Hepatocyte (in vitro differentiated cells): ENCODE measurements around the gene ELAC1. TPM values are rescaled to one million over a fixed set of nuclear protein-coding genes. Genes with fewer than 3 reads are reported as not detected.
"Not testable (repeated sequence)": the region's sequence is repeated elsewhere in the genome, so short reads cannot be mapped to it uniquely, and the experiment has no call there.

Source experiments
- DNase-seq: peaks from one replicate; pipeline ENCODE4 v3.0.0-alpha.2; 2016; ENCODE audit warnings: low spot score
- H2AFZ ChIP-seq: fragments of 200-600 bp; sonication (generic); 2 replicates; pipeline ENCODE4 v1.6.0; 2016; ENCODE audit warnings: antibody characterized with exemption, mild to moderate bottlenecking
- H3K27ac ChIP-seq: fragments of 200-600 bp; sonication (generic); 2 replicates; pipeline ENCODE4 v1.5.1; 2016; ENCODE audit warnings: mild to moderate bottlenecking
- H3K27me3 ChIP-seq: fragments of 200-600 bp; sonication (generic); 2 replicates; pipeline ENCODE4 v1.6.1; 2016
- H3K36me3 ChIP-seq: fragments of 200-600 bp; sonication (generic); replicated peaks from 2 replicates; pipeline ENCODE4 v1.5.1; 2016; ENCODE audit warnings: low read depth; ENCODE audit not compliant: insufficient read depth
- H3K4me1 ChIP-seq: fragments of 200-600 bp; sonication (generic); 2 replicates; pipeline ENCODE4 v1.5.1; 2016; ENCODE audit warnings: mild to moderate bottlenecking, moderate library complexity; ENCODE audit not compliant: insufficient read depth
- H3K4me2 ChIP-seq: fragments of 200-600 bp; sonication (generic); 2 replicates; pipeline ENCODE4 v1.6.0; 2016
- H3K4me3 ChIP-seq: fragments of 200-600 bp; sonication (generic); 2 replicates; pipeline ENCODE4 v1.5.1; 2016; ENCODE audit warnings: mild to moderate bottlenecking
- H3K79me2 ChIP-seq: fragments of 200-600 bp; sonication (generic); 2 replicates; pipeline ENCODE4 v1.6.0; 2017; ENCODE audit warnings: mild to moderate bottlenecking
- H3K9me2 ChIP-seq: fragments of 200-600 bp; sonication (generic); replicated peaks from 2 replicates; pipeline ENCODE4 v1.6.0; 2017; ENCODE audit warnings: mild to moderate bottlenecking; ENCODE audit not compliant: insufficient read depth
- H3K9me3 ChIP-seq: fragments of 200-600 bp; sonication (generic); 2 replicates; pipeline ENCODE4 v1.5.1; 2016; ENCODE audit warnings: low read depth, mild to moderate bottlenecking
- H4K20me1 ChIP-seq: fragments of 200-600 bp; sonication (generic); 2 replicates; pipeline ENCODE4 v1.6.0; 2016; ENCODE audit warnings: mild to moderate bottlenecking; ENCODE audit not compliant: insufficient read depth, poor library complexity, severe bottlenecking
- CTCF ChIP-seq: fragments of 200-600 bp; sonication (generic); IDR thresholded peaks from 2 replicates; pipeline ENCODE4 v1.5.1; 2016; ENCODE audit warnings: antibody characterized with exemption, mild to moderate bottlenecking; ENCODE audit not compliant: poor library complexity
- EZH2 ChIP-seq: fragments of 200-600 bp; sonication (generic); IDR thresholded peaks from 2 replicates; pipeline ENCODE4 v1.6.1; 2016; ENCODE audit warnings: antibody characterized with exemption, mild to moderate bottlenecking, borderline replicate concordance
- EZH2phosphoT487 ChIP-seq: fragments of 200-600 bp; sonication (generic); IDR thresholded peaks from one replicate; pipeline ENCODE4 v1.6.1; 2018; ENCODE audit warnings: antibody characterized with exemption, mild to moderate bottlenecking, low read depth, moderate library complexity; ENCODE audit not compliant: unreplicated experiment, severe bottlenecking
- WGBS: methylation state at CpG from one replicate; pipeline ENCODE4 v1.1.6; 2016; ENCODE audit warnings: low lambda C conversion rate; ENCODE audit errors: missing lambda C conversion rate; 5-methylcytosine and 5-hydroxymethylcytosine counted together
- polyA plus RNA-seq: library from polyadenylated mRNA; unstranded; fragments of >200 nt; fragmentation: Nextera tagmentation; extraction: Ambion mirVana; gene quantifications from 2 replicates; pipeline ENCODE4 v1.2.1, GENCODE V29; 2016
- total RNA-seq: library from RNA; depleted of rRNA; stranded (reverse); fragments of >200 nt; gene quantifications from 2 replicates; pipeline ENCODE4 v1.2.3, GENCODE V29; 2014

The ELAC1 gene
- total and polyA plus RNA-seq, 2 experiments from 2014 or later = 9.4 to 14.7 TPM

DNA sequence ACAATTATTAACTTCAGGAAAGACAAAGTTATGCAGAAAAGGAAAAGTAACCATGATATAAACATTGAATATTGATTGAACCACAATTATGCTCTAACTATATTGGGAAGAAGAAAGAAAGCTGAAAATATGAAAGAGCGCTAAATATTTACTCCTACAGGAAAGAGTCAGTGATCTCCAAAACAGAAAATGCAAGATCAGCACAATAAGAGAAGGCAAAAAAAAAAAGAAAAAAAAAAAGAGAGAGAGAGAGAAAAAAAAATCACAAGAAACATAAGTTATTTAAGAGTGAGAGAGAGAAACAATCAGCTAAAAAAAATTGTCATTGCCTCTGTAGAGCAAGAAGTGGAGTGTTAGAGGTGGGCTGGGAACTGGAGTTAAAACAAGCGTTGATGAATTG, 28.9 kb upstream of the ELAC1 start:
- WGBS = 100% methylated on average over 2 of the region's 2 CpGs

GRCh38 chr18:50944245-50944932, 23.5 kb upstream of the ELAC1 start:
- TF ChIP-seq EZH2phosphoT487 (no peak), CTCF (no peak), EZH2 (no peak)
- H4K20me1 ChIP-seq = no peaks in the 10 kb centered on the region
- no peak overlapping the region for H3K4me2 ChIP-seq
- no peak overlapping the region for H3K4me3 ChIP-seq
- H3K4me1 ChIP-seq = no peaks in the 10 kb centered on the region
- no peaks in the 10 kb centered on the region for H3K36me3 ChIP-seq
- no peak overlapping the region for H2AFZ ChIP-seq
- H3K27ac ChIP-seq = no peak overlapping the region
- H3K9me2 ChIP-seq = no peaks in the 10 kb centered on the region
- 82% methylated on average over 4 of the region's 4 CpGs for WGBS
- H3K9me3 ChIP-seq = no peaks in the 10 kb centered on the region
- no peak for DNase-seq
- H3K79me2 ChIP-seq = no peaks in the 10 kb centered on the region
- no peaks in the 10 kb centered on the region for H3K27me3 ChIP-seq

More for the DNA sequence above, 28.9 kb upstream of the ELAC1 start:
- no peak for TF ChIP-seq EZH2
- TF ChIP-seq CTCF = no peak
- H3K4me3 ChIP-seq = no peak overlapping the region
- no peak overlapping the region for H3K27ac ChIP-seq
- no peak overlapping the region for H3K4me2 ChIP-seq
- H3K27me3 ChIP-seq = no peaks in the 10 kb centered on the region
- H3K4me1 ChIP-seq = no peaks in the 10 kb centered on the region
- no peaks in the 10 kb centered on the region for H3K79me2 ChIP-seq
- no peaks in the 10 kb centered on the region for H3K9me3 ChIP-seq
- no peaks in the 10 kb centered on the region for H3K9me2 ChIP-seq
- H3K36me3 ChIP-seq = no peaks in the 10 kb centered on the region
- no peaks in the 10 kb centered on the region for H4K20me1 ChIP-seq
- no peak overlapping the region for H2AFZ ChIP-seq
- DNase-seq = no peak

GRCh38 chr18:50945918-50946317, 21.9 kb upstream of the ELAC1 start:
- H3K4me3 ChIP-seq, H4K20me1 ChIP-seq, DNase-seq, H3K27me3 ChIP-seq, H3K79me2 ChIP-seq, H3K36me3 ChIP-seq, H3K4me2 ChIP-seq, H3K4me1 ChIP-seq, H3K27ac ChIP-seq, H3K9me2 ChIP-seq, H3K9me3 ChIP-seq, H2AFZ ChIP-seq: not testable (repeated sequence)
- 100% methylated on average over 2 of the region's 2 CpGs for WGBS

DNA sequence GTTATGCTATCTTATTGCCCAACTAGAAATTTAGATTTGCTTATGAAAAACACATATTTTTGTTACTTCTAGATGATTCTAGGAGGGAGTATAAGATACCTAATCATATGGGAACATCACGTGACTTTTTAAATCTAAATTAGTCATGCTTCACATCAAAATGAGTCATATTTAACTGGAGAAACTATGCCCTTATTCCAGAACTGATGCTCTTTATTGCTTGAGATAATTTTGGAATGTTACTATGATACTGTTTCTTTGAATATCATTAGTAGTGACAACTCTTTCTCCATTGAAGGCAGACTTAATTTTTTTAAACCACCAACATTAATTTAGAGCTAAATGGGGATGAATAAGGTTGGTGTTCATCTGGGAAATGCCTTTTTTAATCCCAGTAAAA, 19.9 kb upstream of the ELAC1 start:
- no peaks in the 10 kb centered on the region for H3K9me3 ChIP-seq
- TF ChIP-seq CTCF (no peak), EZH2phosphoT487 (no peak), EZH2 (no peak)
- 91% methylated on average over 1 of the region's 1 CpG for WGBS

More for the DNA sequence above, 19.9 kb upstream of the ELAC1 start:
- Histone ChIP-seq H4K20me1 (no peaks in the 10 kb centered on the region), H3K27me3 (no peaks in the 10 kb centered on the region), H3K27ac (no peak overlapping the region), H3K4me1 (no peaks in the 10 kb centered on the region), H2AFZ (no peak overlapping the region), H3K36me3 (no peaks in the 10 kb centered on the region), H3K79me2 (no peaks in the 10 kb centered on the region), H3K4me3 (no peak overlapping the region), H3K4me2 (no peak overlapping the region), H3K9me2 (no peaks in the 10 kb centered on the region)
- DNase-seq = no peak
